Measurements from ENCODE around the gene ADAM12. TPM values are rescaled to one million over a fixed set of nuclear protein-coding genes. Genes with fewer than 3 reads are reported as not detected.
A peak's percentile ranks its signal among the peaks of the same experiment; 100 is the strongest.
"Not testable (repeated sequence)": the region's sequence is repeated elsewhere in the genome, so short reads cannot be mapped to it uniquely, and the experiment has no call there.

ADAM12 gene
- total RNA-seq, 1 donor from 2014 or later = 22.8 TPM

GRCh38 chr10:126262233-126262838 lies 125.9 kb downstream of the ADAM12 start:
- no peak for DNase-seq

GRCh38 chr10:126259760-126260479 lies 128.4 kb downstream of the ADAM12 start:
- no peak for DNase-seq

GRCh38 chr10:126256864-126257263 lies 131.4 kb downstream of the ADAM12 start:
- no peak for DNase-seq

GRCh38 chr10:126255313-126255712 lies 133.0 kb downstream of the ADAM12 start:
- no peak for DNase-seq

GRCh38 chr10:126253611-126253998 lies 134.7 kb downstream of the ADAM12 start:
- no peak for DNase-seq

GRCh38 chr10:126252884-126253610 lies 135.2 kb downstream of the ADAM12 start:
- DNase-seq = peak; percentile 88

GRCh38 chr10:126251778-126252407 lies 136.4 kb downstream of the ADAM12 start:
- DNase-seq = no peak

- peak; percentile 15 for DNase-seq
Observed at GRCh38 chr10:126250527-126251310, 137.6 kb downstream of the ADAM12 start.

- DNase-seq = no peak
Observed at GRCh38 chr10:126250045-126250444, 138.2 kb downstream of the ADAM12 start.

- DNase-seq = no peak
Observed at GRCh38 chr10:126247446-126247975, 140.8 kb downstream of the ADAM12 start.

GRCh38 chr10:126246396-126246795 lies 141.9 kb downstream of the ADAM12 start:
- DNase-seq = not testable (repeated sequence)

GRCh38 chr10:126245501-126245900 lies 142.8 kb downstream of the ADAM12 start:
- DNase-seq = no peak

- peak; percentile 33 for DNase-seq
Observed at GRCh38 chr10:126243971-126244370, 144.3 kb downstream of the ADAM12 start.

- DNase-seq = no peak
Observed at GRCh38 chr10:126243306-126243705, 145.0 kb downstream of the ADAM12 start.

- DNase-seq = peak; percentile 90
Observed at GRCh38 chr10:126242397-126243260, 145.6 kb downstream of the ADAM12 start.

GRCh38 chr10:126240483-126240882 lies 147.8 kb downstream of the ADAM12 start:
- peak; percentile 46 for DNase-seq

- no peak for DNase-seq
Observed at GRCh38 chr10:126239844-126240243, 148.4 kb downstream of the ADAM12 start.

- DNase-seq = no peak
Observed at GRCh38 chr10:126235979-126236851, 152.1 kb downstream of the ADAM12 start.

- no peak for DNase-seq
Observed at GRCh38 chr10:126235091-126235978, 152.9 kb downstream of the ADAM12 start.
